ENCODE data around the gene PGM2.
"Not testable (repeated sequence)": the region's sequence is repeated elsewhere in the genome, so short reads cannot be mapped to it uniquely, and the experiment has no call there.

PGM2 gene

GRCh38 chr4:37798616-37799015 is 27.9 kb upstream of the PGM2 start:
- Mint-ChIP-seq H3K27me3 (peaks cover 10% of the 10 kb centered on the region), H3K9me3 (no peaks in the 10 kb centered on the region), H3K4me3 (no peak overlapping the region), H3K27ac (ENCODE audit: low read depth) (no peak overlapping the region), H3K36me3 (ENCODE audit: insufficient read depth) (peaks cover 2% of the 10 kb centered on the region), H3K4me1 (no peaks in the 10 kb centered on the region)
- DNase-seq (ENCODE audit: low spot score in 2 of 2) (no peak), ATAC-seq (replicated peaks; ENCODE audit: extremely low read depth, poor library complexity, severe bottlenecking) (no peak)

- H3K9me3 Mint-ChIP-seq = no peaks in the 10 kb centered on the region
- ATAC-seq (replicated peaks; ENCODE audit: extremely low read depth, poor library complexity, severe bottlenecking) (no peak), DNase-seq (ENCODE audit: low spot score in 2 of 2) (no peak)
- peaks cover 10% of the 10 kb centered on the region for H3K27me3 Mint-ChIP-seq
- no peak overlapping the region for H3K4me3 Mint-ChIP-seq
- H3K4me1 Mint-ChIP-seq = no peaks in the 10 kb centered on the region
- peaks cover 2% of the 10 kb centered on the region for H3K36me3 Mint-ChIP-seq (ENCODE audit: insufficient read depth)
- H3K27ac Mint-ChIP-seq (ENCODE audit: low read depth) = no peak overlapping the region
These were observed 26.4 kb upstream of the PGM2 start for GRCh38 chr4:37799941-37800554.

GRCh38 chr4:37802068-37802666 is 24.3 kb upstream of the PGM2 start:
- peaks cover 2% of the 10 kb centered on the region for H3K36me3 Mint-ChIP-seq (ENCODE audit: insufficient read depth)
- no peak overlapping the region for H3K27ac Mint-ChIP-seq (ENCODE audit: low read depth)
- H3K4me3 Mint-ChIP-seq = no peak overlapping the region
- ATAC-seq (replicated peaks; ENCODE audit: extremely low read depth, poor library complexity, severe bottlenecking) (no peak), DNase-seq (ENCODE audit: low spot score in 2 of 2) (no peak)
- H3K4me1 Mint-ChIP-seq = no peaks in the 10 kb centered on the region
- H3K9me3 Mint-ChIP-seq = no peaks in the 10 kb centered on the region
- peaks cover 1% of the 10 kb centered on the region for H3K27me3 Mint-ChIP-seq

GRCh38 chr4:37803348-37803973 is 23.0 kb upstream of the PGM2 start:
- Mint-ChIP-seq H3K36me3 (ENCODE audit: insufficient read depth) (peaks cover 2% of the 10 kb centered on the region), H3K4me3 (no peak overlapping the region), H3K27ac (ENCODE audit: low read depth) (no peak overlapping the region), H3K27me3 (no peaks in the 10 kb centered on the region), H3K9me3 (no peaks in the 10 kb centered on the region), H3K4me1 (no peaks in the 10 kb centered on the region)
- ATAC-seq (replicated peaks; ENCODE audit: extremely low read depth, poor library complexity, severe bottlenecking) (no peak), DNase-seq (ENCODE audit: low spot score in 2 of 2) (no peak)

DNA sequence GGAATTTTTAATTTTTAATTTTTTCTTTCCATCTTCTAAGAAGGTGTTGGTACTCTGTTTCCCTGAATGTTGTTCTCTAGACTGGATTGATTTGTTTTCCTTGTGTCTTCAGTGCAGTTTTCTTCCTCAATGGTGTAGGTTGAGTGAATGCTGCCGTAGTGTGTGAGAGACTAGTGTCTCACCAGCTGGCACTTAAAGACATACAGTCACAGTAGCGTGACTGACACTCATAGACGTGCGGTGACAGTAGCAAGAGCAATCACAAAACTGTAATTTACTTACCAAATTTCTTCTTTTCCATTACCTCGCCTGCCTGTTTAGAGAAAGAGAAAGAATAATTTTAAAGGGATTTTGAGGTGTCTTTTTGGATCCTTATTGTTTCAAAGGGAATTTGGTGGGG is 21.4 kb upstream of the PGM2 start:
- no peaks in the 10 kb centered on the region for H3K4me1 Mint-ChIP-seq
- peaks cover 2% of the 10 kb centered on the region for H3K36me3 Mint-ChIP-seq (ENCODE audit: insufficient read depth)
- no peaks in the 10 kb centered on the region for H3K27me3 Mint-ChIP-seq
- H3K9me3 Mint-ChIP-seq = no peaks in the 10 kb centered on the region
- ATAC-seq (replicated peaks; ENCODE audit: extremely low read depth, poor library complexity, severe bottlenecking) (no peak), DNase-seq (ENCODE audit: low spot score in 2 of 2) (no peak)
- no peak overlapping the region for H3K4me3 Mint-ChIP-seq
- no peak overlapping the region for H3K27ac Mint-ChIP-seq (ENCODE audit: low read depth)

- no peak for ATAC-seq (replicated peaks; ENCODE audit: extremely low read depth, poor library complexity, severe bottlenecking)
- Mint-ChIP-seq H3K36me3 (ENCODE audit: insufficient read depth) (peaks cover 9% of the 10 kb centered on the region), H3K27me3 (no peaks in the 10 kb centered on the region), H3K4me1 (peaks cover 20% of the 10 kb centered on the region), H3K9me3 (no peaks in the 10 kb centered on the region), H3K4me3 (no peak overlapping the region), H3K27ac (ENCODE audit: low read depth) (no peak overlapping the region)
- DNase-seq (ENCODE audit: low spot score in 2 of 2) = no peak
These were observed 13.8 kb upstream of the PGM2 start for GRCh38 chr4:37812713-37813112.

DNA sequence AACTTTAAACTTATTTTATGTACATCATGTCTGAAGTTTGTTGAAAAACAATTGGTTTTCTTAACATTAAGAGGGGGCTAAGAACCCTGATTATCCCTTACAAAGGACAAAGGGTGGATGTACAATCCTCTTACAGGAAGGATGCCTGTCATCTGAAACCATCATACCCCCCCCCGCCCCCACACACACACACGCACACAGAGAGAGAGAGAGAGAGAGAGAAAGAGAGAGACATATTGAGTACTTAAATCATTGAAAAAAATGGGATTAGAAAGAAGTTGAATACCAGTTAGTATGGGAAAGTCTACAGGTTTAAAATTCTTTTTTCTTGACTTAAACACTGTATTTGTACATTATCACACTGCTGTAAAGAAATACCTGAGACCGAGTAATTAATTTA is 10.9 kb upstream of the PGM2 start:
- DNase-seq (ENCODE audit: low spot score in 2 of 2) = no peak
- Mint-ChIP-seq H3K27ac (ENCODE audit: low read depth) (peak overlapping the region; percentile 82), H3K27me3 (no peaks in the 10 kb centered on the region), H3K4me3 (peak overlapping the region; percentile 47), H3K4me1 (peaks cover 20% of the 10 kb centered on the region), H3K36me3 (ENCODE audit: insufficient read depth) (peaks cover 7% of the 10 kb centered on the region), H3K9me3 (no peaks in the 10 kb centered on the region)
- ATAC-seq (replicated peaks; ENCODE audit: extremely low read depth, poor library complexity, severe bottlenecking) = peak; percentile 25

DNA sequence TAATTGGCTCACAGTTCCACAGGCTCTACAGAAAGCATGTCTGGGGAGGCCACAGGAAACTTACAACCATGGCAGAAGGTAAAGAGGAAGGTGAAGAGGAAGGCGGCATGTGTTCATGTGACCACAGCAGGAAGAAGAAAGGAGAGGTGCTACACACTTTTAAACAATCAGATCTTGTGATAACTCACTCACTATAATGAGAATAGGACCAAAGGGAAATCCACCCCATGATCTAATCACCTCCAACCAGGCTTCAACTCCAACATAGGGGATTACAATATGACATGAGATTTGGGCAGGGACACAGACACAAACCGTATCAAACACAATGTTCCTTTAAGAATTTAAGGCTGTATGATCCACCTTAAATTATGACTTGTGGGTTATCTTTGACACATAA is 10.5 kb upstream of the PGM2 start:
- Mint-ChIP-seq H3K9me3 (no peaks in the 10 kb centered on the region), H3K4me1 (peaks cover 20% of the 10 kb centered on the region), H3K27ac (ENCODE audit: low read depth) (peak overlapping the region; percentile 82), H3K36me3 (ENCODE audit: insufficient read depth) (peaks cover 7% of the 10 kb centered on the region), H3K4me3 (peak overlapping the region; percentile 47), H3K27me3 (no peaks in the 10 kb centered on the region)
- DNase-seq (ENCODE audit: low spot score in 2 of 2) (peak in 1 of 2 donors; percentile 15), ATAC-seq (replicated peaks; ENCODE audit: extremely low read depth, poor library complexity, severe bottlenecking) (peak; percentile 76)

DNA sequence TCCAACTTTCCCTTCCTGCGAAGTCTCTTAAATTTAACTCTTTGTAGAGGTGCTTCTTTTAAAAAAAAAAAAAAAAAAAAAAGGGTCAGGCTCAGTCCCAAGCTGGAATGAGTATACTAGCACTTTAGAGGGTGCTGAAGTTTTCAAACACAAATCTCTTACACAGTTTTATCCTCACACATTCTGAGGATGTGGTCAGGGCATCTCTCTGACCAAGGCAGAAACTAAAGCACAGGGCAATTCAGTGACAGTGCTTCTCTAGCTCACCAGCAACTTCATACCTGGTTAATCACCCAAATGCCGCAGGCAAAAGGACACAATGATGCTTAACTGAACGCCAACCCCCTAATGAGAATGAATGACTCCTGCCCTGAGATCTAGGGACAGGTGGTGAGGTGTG is 9.8 kb upstream of the PGM2 start:
- H3K36me3 Mint-ChIP-seq (ENCODE audit: insufficient read depth) = peaks cover 7% of the 10 kb centered on the region
- no peak overlapping the region for H3K27ac Mint-ChIP-seq (ENCODE audit: low read depth)
- DNase-seq (ENCODE audit: low spot score in 2 of 2) (no peak), ATAC-seq (replicated peaks; ENCODE audit: extremely low read depth, poor library complexity, severe bottlenecking) (peak; percentile 38)
- peaks cover 20% of the 10 kb centered on the region for H3K4me1 Mint-ChIP-seq
- H3K4me3 Mint-ChIP-seq = peak overlapping the region; percentile 47
- no peaks in the 10 kb centered on the region for H3K27me3 Mint-ChIP-seq
- H3K9me3 Mint-ChIP-seq = no peaks in the 10 kb centered on the region

DNA sequence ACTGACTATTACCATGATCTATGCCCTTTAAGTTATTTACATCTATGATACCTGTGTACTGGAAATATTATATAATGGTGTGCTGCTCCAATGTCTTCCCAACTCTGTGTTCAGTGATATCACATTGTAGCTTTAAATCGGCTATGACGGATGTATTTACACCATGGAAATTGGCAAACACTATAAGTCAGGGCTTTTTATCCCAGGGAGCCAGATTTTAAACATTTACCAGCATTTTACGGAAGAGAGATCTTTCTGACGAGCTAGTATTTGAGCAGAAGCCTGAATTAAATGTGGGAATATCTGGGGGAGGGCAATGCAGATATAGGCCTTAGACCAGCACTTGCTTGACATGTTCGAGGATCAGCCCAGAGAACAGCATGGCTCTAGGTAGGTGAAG is 7.7 kb upstream of the PGM2 start:
- H3K27ac Mint-ChIP-seq (ENCODE audit: low read depth) = no peak overlapping the region
- no peaks in the 10 kb centered on the region for H3K27me3 Mint-ChIP-seq
- peaks cover 20% of the 10 kb centered on the region for H3K4me1 Mint-ChIP-seq
- ATAC-seq (replicated peaks; ENCODE audit: extremely low read depth, poor library complexity, severe bottlenecking) = no peak
- H3K36me3 Mint-ChIP-seq (ENCODE audit: insufficient read depth) = peaks cover 7% of the 10 kb centered on the region
- no peaks in the 10 kb centered on the region for H3K9me3 Mint-ChIP-seq
- no peak overlapping the region for H3K4me3 Mint-ChIP-seq
- DNase-seq (ENCODE audit: low spot score in 2 of 2) = no peak

GRCh38 chr4:37820458-37820857 is 6.0 kb upstream of the PGM2 start:
- not testable (repeated sequence) for H3K4me3 Mint-ChIP-seq; ATAC-seq (replicated peaks; ENCODE audit: extremely low read depth, poor library complexity, severe bottlenecking); H3K27ac Mint-ChIP-seq (ENCODE audit: low read depth); H3K36me3 Mint-ChIP-seq (ENCODE audit: insufficient read depth); H3K27me3 Mint-ChIP-seq; H3K9me3 Mint-ChIP-seq; DNase-seq (ENCODE audit: low spot score in 2 of 2)
- peaks cover 21% of the 10 kb centered on the region for H3K4me1 Mint-ChIP-seq

- Mint-ChIP-seq H3K9me3 (no peaks in the 10 kb centered on the region), H3K27ac (ENCODE audit: low read depth) (no peak overlapping the region), H3K4me1 (peaks cover 16% of the 10 kb centered on the region), H3K4me3 (no peak overlapping the region), H3K27me3 (no peaks in the 10 kb centered on the region), H3K36me3 (ENCODE audit: insufficient read depth) (peaks cover 9% of the 10 kb centered on the region)
- ATAC-seq (replicated peaks; ENCODE audit: extremely low read depth, poor library complexity, severe bottlenecking) (no peak), DNase-seq (ENCODE audit: low spot score in 2 of 2) (no peak)
These were observed 4.4 kb upstream of the PGM2 start for GRCh38 chr4:37821953-37822605.

- not testable (repeated sequence) for DNase-seq (ENCODE audit: low spot score in 2 of 2); H3K27me3 Mint-ChIP-seq; ATAC-seq (replicated peaks; ENCODE audit: extremely low read depth, poor library complexity, severe bottlenecking); H3K9me3 Mint-ChIP-seq
- Mint-ChIP-seq H3K4me3 (peak overlapping the region; percentile 95), H3K36me3 (ENCODE audit: insufficient read depth) (peaks cover 16% of the 10 kb centered on the region), H3K27ac (ENCODE audit: low read depth) (peak overlapping the region; percentile 90), H3K4me1 (peaks cover 34% of the 10 kb centered on the region)
These were observed 985 bp upstream of the PGM2 start for GRCh38 chr4:37825501-37825900.

All from central memory CD8-positive, alpha-beta T cell (primary cell).